Hepatocyte (in vitro differentiated cells): Measurements from ENCODE around the gene PHYKPL. TPM values are rescaled to one million over a fixed set of nuclear protein-coding genes. Genes with fewer than 3 reads are reported as not detected.

Experiments used
- DNase-seq: peaks from one replicate; pipeline ENCODE4 v3.0.0-alpha.2; 2016; ENCODE audit warnings: low spot score
- H2AFZ ChIP-seq: fragments of 200-600 bp; sonication (generic); 2 replicates; pipeline ENCODE4 v1.6.0; 2016; ENCODE audit warnings: antibody characterized with exemption, mild to moderate bottlenecking
- H3K27ac ChIP-seq: fragments of 200-600 bp; sonication (generic); 2 replicates; pipeline ENCODE4 v1.5.1; 2016; ENCODE audit warnings: mild to moderate bottlenecking
- H3K27me3 ChIP-seq: fragments of 200-600 bp; sonication (generic); 2 replicates; pipeline ENCODE4 v1.6.1; 2016
- H3K36me3 ChIP-seq: fragments of 200-600 bp; sonication (generic); replicated peaks from 2 replicates; pipeline ENCODE4 v1.5.1; 2016; ENCODE audit warnings: low read depth; ENCODE audit not compliant: insufficient read depth
- H3K4me1 ChIP-seq: fragments of 200-600 bp; sonication (generic); 2 replicates; pipeline ENCODE4 v1.5.1; 2016; ENCODE audit warnings: mild to moderate bottlenecking, moderate library complexity; ENCODE audit not compliant: insufficient read depth
- H3K4me2 ChIP-seq: fragments of 200-600 bp; sonication (generic); 2 replicates; pipeline ENCODE4 v1.6.0; 2016
- H3K4me3 ChIP-seq: fragments of 200-600 bp; sonication (generic); 2 replicates; pipeline ENCODE4 v1.5.1; 2016; ENCODE audit warnings: mild to moderate bottlenecking
- H3K79me2 ChIP-seq: fragments of 200-600 bp; sonication (generic); 2 replicates; pipeline ENCODE4 v1.6.0; 2017; ENCODE audit warnings: mild to moderate bottlenecking
- H3K9me2 ChIP-seq: fragments of 200-600 bp; sonication (generic); replicated peaks from 2 replicates; pipeline ENCODE4 v1.6.0; 2017; ENCODE audit warnings: mild to moderate bottlenecking; ENCODE audit not compliant: insufficient read depth
- H3K9me3 ChIP-seq: fragments of 200-600 bp; sonication (generic); 2 replicates; pipeline ENCODE4 v1.5.1; 2016; ENCODE audit warnings: low read depth, mild to moderate bottlenecking
- H4K20me1 ChIP-seq: fragments of 200-600 bp; sonication (generic); 2 replicates; pipeline ENCODE4 v1.6.0; 2016; ENCODE audit warnings: mild to moderate bottlenecking; ENCODE audit not compliant: insufficient read depth, poor library complexity, severe bottlenecking
- CTCF ChIP-seq: fragments of 200-600 bp; sonication (generic); IDR thresholded peaks from 2 replicates; pipeline ENCODE4 v1.5.1; 2016; ENCODE audit warnings: antibody characterized with exemption, mild to moderate bottlenecking; ENCODE audit not compliant: poor library complexity
- EZH2 ChIP-seq: fragments of 200-600 bp; sonication (generic); IDR thresholded peaks from 2 replicates; pipeline ENCODE4 v1.6.1; 2016; ENCODE audit warnings: antibody characterized with exemption, mild to moderate bottlenecking, borderline replicate concordance
- EZH2phosphoT487 ChIP-seq: fragments of 200-600 bp; sonication (generic); IDR thresholded peaks from one replicate; pipeline ENCODE4 v1.6.1; 2018; ENCODE audit warnings: antibody characterized with exemption, mild to moderate bottlenecking, low read depth, moderate library complexity; ENCODE audit not compliant: unreplicated experiment, severe bottlenecking
- WGBS: methylation state at CpG from one replicate; pipeline ENCODE4 v1.1.6; 2016; ENCODE audit warnings: low lambda C conversion rate; ENCODE audit errors: missing lambda C conversion rate; 5-methylcytosine and 5-hydroxymethylcytosine counted together
- polyA plus RNA-seq: library from polyadenylated mRNA; unstranded; fragments of >200 nt; fragmentation: Nextera tagmentation; extraction: Ambion mirVana; gene quantifications from 2 replicates; pipeline ENCODE4 v1.2.1, GENCODE V29; 2016
- total RNA-seq: library from RNA; depleted of rRNA; stranded (reverse); fragments of >200 nt; gene quantifications from 2 replicates; pipeline ENCODE4 v1.2.3, GENCODE V29; 2014

PHYKPL gene
- total and polyA plus RNA-seq, 2 experiments from 2014 or later, result 40.3 to 60.0 TPM

- Histone ChIP-seq H4K20me1 (no peaks in the 10 kb centered on the region), H3K27me3 (no peaks in the 10 kb centered on the region), H3K9me3 (no peaks in the 10 kb centered on the region), H3K36me3 (no peaks in the 10 kb centered on the region), H3K27ac (no peak overlapping the region), H3K4me2 (no peak overlapping the region), H3K79me2 (no peaks in the 10 kb centered on the region), H2AFZ (no peak overlapping the region), H3K4me3 (no peak overlapping the region), H3K4me1 (no peaks in the 10 kb centered on the region), H3K9me2 (no peaks in the 10 kb centered on the region)
- DNase-seq, result no peak
- WGBS, result 85% methylated on average over 19 of the region's 19 CpGs
- TF ChIP-seq CTCF (no peak), EZH2phosphoT487 (no peak), EZH2 (no peak)
These were observed 29.3 kb upstream of the PHYKPL start for GRCh38 chr5:178261666-178262600.

GRCh38 chr5:178259623-178260536, 27.3 kb upstream of the PHYKPL start:
- no peak for DNase-seq
- H3K4me2 ChIP-seq, result no peak overlapping the region
- H3K4me1 ChIP-seq, result no peaks in the 10 kb centered on the region
- H3K79me2 ChIP-seq, result no peaks in the 10 kb centered on the region
- WGBS, result 89% methylated on average over 16 of the region's 21 CpGs
- no peak overlapping the region for H2AFZ ChIP-seq
- H3K9me2 ChIP-seq, result no peaks in the 10 kb centered on the region
- no peaks in the 10 kb centered on the region for H3K27me3 ChIP-seq
- H3K36me3 ChIP-seq, result no peaks in the 10 kb centered on the region
- H3K27ac ChIP-seq, result no peak overlapping the region
- TF ChIP-seq EZH2 (no peak), EZH2phosphoT487 (no peak), CTCF (no peak)
- H4K20me1 ChIP-seq, result no peaks in the 10 kb centered on the region
- H3K4me3 ChIP-seq, result no peak overlapping the region
- no peaks in the 10 kb centered on the region for H3K9me3 ChIP-seq

GRCh38 chr5:178257650-178258049, 25.0 kb upstream of the PHYKPL start:
- H2AFZ ChIP-seq, result no peak overlapping the region
- H4K20me1 ChIP-seq, result no peaks in the 10 kb centered on the region
- DNase-seq, result no peak
- no peaks in the 10 kb centered on the region for H3K4me1 ChIP-seq
- TF ChIP-seq EZH2 (no peak), EZH2phosphoT487 (no peak), CTCF (no peak)
- H3K4me3 ChIP-seq, result no peak overlapping the region
- H3K27ac ChIP-seq, result no peak overlapping the region
- H3K79me2 ChIP-seq, result no peaks in the 10 kb centered on the region
- WGBS, result 91% methylated on average over 4 of the region's 4 CpGs
- H3K36me3 ChIP-seq, result no peaks in the 10 kb centered on the region
- no peak overlapping the region for H3K4me2 ChIP-seq
- no peaks in the 10 kb centered on the region for H3K9me2 ChIP-seq
- no peaks in the 10 kb centered on the region for H3K27me3 ChIP-seq
- H3K9me3 ChIP-seq, result no peaks in the 10 kb centered on the region
